Panc1 (cell line): ENCODE results near the gene SCAF11. TPM values are rescaled to one million over a fixed set of nuclear protein-coding genes. Genes with fewer than 3 reads are reported as not detected.

Experiments
- ATAC-seq: fragments of 200-7000 bp; cut with Tn5 transposase; 2 replicates; pipeline ENCODE4 v1.9.1; 2020; ENCODE audit warnings: mild to moderate bottlenecking, moderate library complexity
- BruUV-seq: library from RNA; stranded (reverse); fragments of 400-500 nt; replicated peaks from 2 replicates; lab custom pipeline; 2021; lab: Mats Ljungman, UMichigan
- CTCF ChIA-PET: fragments of 300-600 bp; sonication (Branson Sonifier 250); formaldehyde crosslinking; loops from one replicate; lab custom pipeline; 2022; ENCODE audit warnings: antibody characterized with exemption; lab: Charles Lee
- POLR2A ChIA-PET: fragments of 300-600 bp; sonication (Branson Sonifier 250); formaldehyde crosslinking; loops from one replicate; lab custom pipeline; 2022; ENCODE audit warnings: antibody characterized with exemption; lab: Charles Lee
- DNase-seq: peaks from one replicate; pipeline ENCODE4 v3.0.0-alpha.2; 2010; ENCODE audit warnings: low read depth, low spot score
- H3K27ac ChIP-seq: 2 replicates; pipeline ENCODE4 v1.5.1; 2011; ENCODE audit warnings: mild to moderate bottlenecking, low read length, inconsistent platforms
- H3K27me3 ChIP-seq: fragments of 200-500 bp; sonication (Bioruptor generic); 2 replicates; pipeline ENCODE4 v1.6.0; 2014; ENCODE audit warnings: low read length, inconsistent platforms; ENCODE audit not compliant: control insufficient read depth, insufficient read depth
- H3K36me3 ChIP-seq: fragments of 200-500 bp; sonication (Bioruptor generic); 2 replicates; pipeline ENCODE4 v1.5.1; 2014; ENCODE audit warnings: inconsistent platforms, mild to moderate bottlenecking, low read length, moderate library complexity; ENCODE audit not compliant: control insufficient read depth, insufficient read depth
- H3K4me1 ChIP-seq: 2 replicates; pipeline ENCODE4 v1.5.1; 2011; ENCODE audit warnings: inconsistent platforms, mild to moderate bottlenecking, low read length, moderate library complexity; ENCODE audit not compliant: control insufficient read depth, insufficient read depth
- H3K4me3 ChIP-seq, 2 experiments: 2 replicates each; pipeline ENCODE4 v1.5.1; 2011 to 2012; ENCODE audit warnings: low read depth in 2 of 2, low read length in 2 of 2, mild to moderate bottlenecking in 2 of 2, inconsistent platforms in 1 of 2, moderate library complexity in 1 of 2
- H3K9me3 ChIP-seq: fragments of 200-500 bp; sonication (Bioruptor generic); 2 replicates; pipeline ENCODE4 v1.5.1; 2014; ENCODE audit warnings: low read depth, mild to moderate bottlenecking, inconsistent platforms, low read length, moderate library complexity; ENCODE audit not compliant: control insufficient read depth, insufficient read depth
- POLR2AphosphoS5 ChIP-seq: IDR thresholded peaks from 2 replicates; pipeline ENCODE4 v1.6.1; 2012; ENCODE audit warnings: mild to moderate bottlenecking, low read depth, low read length, moderate library complexity
- SIN3A ChIP-seq: IDR thresholded peaks from 2 replicates; pipeline ENCODE4 v1.6.1; 2012; ENCODE audit warnings: low read depth, mild to moderate bottlenecking, low read length, moderate library complexity, borderline replicate concordance; ENCODE audit not compliant: insufficient read depth
- TCF7L2 ChIP-seq: IDR thresholded peaks from 2 replicates; pipeline ENCODE4 v1.6.1; 2011; ENCODE audit warnings: mild to moderate bottlenecking, low read depth, low read length, inconsistent platforms
- in situ Hi-C: cut with HindIII; loops from 2 replicates; pipeline ENCODE4 v1.10.0; 2016; ENCODE audit warnings: low sequenced_read_pairs, low pct_unique_long_range_greater_than_20kb
- intact Hi-C: fragments of 100-400 bp; cut with micrococcal nuclease; formaldehyde crosslinking; loops from one replicate; pipeline ENCODE4 v1.10.0; 2022; ENCODE audit not compliant: unreplicated experiment
- total RNA-seq: library from RNA; stranded (reverse); gene quantifications from one replicate; pipeline ENCODE4 v1.2.1, GENCODE V29; 2021; ENCODE audit not compliant: unreplicated experiment
- TF ChIP-seq, protein P1 (sequence below), 2 experiments: IDR thresholded peaks; 2 replicates each; pipeline ENCODE4 v1.6.1; 2011 to 2012; ENCODE audit warnings: low read depth in 2 of 2, control low read depth in 1 of 2, low read length in 1 of 2, mild to moderate bottlenecking in 1 of 2, moderate library complexity in 1 of 2; ENCODE audit not compliant: insufficient read depth in 1 of 2
- TF ChIP-seq, protein P2 (sequence below): fragments of 450-650 bp; IDR thresholded peaks from 2 replicates; pipeline ENCODE4 v1.5.1; 2017; ENCODE audit warnings: mild to moderate bottlenecking

SCAF11 gene
- total RNA-seq, 1 experiment from 2014 or later, result 98.3 TPM

DNA sequence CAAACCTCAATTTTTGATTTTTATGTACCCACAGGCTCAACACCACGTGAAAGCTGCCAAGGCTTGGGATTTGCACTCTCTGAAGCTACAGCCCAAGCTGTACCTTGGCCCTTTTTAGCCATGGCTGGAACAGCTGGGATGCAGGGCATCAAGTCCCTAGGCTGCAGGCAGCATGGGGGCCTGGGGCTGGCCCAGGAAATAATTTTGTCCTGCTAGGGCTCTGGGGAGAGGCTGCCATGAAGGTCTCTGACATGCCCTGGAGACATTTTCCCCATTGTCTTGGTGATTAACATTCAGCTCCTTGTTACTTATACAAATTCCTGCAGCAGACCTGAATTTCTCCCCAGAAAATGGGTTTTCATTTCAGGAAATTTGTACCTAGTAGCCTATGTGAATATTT lies 103.7 kb downstream of the SCAF11 start:
- DNase-seq (no peak), ATAC-seq (no peak)
- Histone ChIP-seq H3K27ac (no peak overlapping the region), H3K9me3 (no peaks in the 10 kb centered on the region), H3K27me3 (no peaks in the 10 kb centered on the region), H3K4me1 (no peaks in the 10 kb centered on the region), H3K36me3 (peaks cover 8% of the 10 kb centered on the region; the same call in 1 of the 2 replicates), H3K4me3 (no peak overlapping the region)
- TF ChIP-seq SIN3A, result no peak
- TF ChIP-seq TCF7L2, result no peak
- TF ChIP-seq, protein P1, sequence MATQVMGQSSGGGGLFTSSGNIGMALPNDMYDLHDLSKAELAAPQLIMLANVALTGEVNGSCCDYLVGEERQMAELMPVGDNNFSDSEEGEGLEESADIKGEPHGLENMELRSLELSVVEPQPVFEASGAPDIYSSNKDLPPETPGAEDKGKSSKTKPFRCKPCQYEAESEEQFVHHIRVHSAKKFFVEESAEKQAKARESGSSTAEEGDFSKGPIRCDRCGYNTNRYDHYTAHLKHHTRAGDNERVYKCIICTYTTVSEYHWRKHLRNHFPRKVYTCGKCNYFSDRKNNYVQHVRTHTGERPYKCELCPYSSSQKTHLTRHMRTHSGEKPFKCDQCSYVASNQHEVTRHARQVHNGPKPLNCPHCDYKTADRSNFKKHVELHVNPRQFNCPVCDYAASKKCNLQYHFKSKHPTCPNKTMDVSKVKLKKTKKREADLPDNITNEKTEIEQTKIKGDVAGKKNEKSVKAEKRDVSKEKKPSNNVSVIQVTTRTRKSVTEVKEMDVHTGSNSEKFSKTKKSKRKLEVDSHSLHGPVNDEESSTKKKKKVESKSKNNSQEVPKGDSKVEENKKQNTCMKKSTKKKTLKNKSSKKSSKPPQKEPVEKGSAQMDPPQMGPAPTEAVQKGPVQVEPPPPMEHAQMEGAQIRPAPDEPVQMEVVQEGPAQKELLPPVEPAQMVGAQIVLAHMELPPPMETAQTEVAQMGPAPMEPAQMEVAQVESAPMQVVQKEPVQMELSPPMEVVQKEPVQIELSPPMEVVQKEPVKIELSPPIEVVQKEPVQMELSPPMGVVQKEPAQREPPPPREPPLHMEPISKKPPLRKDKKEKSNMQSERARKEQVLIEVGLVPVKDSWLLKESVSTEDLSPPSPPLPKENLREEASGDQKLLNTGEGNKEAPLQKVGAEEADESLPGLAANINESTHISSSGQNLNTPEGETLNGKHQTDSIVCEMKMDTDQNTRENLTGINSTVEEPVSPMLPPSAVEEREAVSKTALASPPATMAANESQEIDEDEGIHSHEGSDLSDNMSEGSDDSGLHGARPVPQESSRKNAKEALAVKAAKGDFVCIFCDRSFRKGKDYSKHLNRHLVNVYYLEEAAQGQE (IDR thresholded peaks at IDR 0.05; ENCODE audit: insufficient read depth in 1 of 2, low read depth in 2 of 2, low read length in 1 of 2), result no peak
- no peak for TF ChIP-seq POLR2AphosphoS5
- TF ChIP-seq, protein P2, sequence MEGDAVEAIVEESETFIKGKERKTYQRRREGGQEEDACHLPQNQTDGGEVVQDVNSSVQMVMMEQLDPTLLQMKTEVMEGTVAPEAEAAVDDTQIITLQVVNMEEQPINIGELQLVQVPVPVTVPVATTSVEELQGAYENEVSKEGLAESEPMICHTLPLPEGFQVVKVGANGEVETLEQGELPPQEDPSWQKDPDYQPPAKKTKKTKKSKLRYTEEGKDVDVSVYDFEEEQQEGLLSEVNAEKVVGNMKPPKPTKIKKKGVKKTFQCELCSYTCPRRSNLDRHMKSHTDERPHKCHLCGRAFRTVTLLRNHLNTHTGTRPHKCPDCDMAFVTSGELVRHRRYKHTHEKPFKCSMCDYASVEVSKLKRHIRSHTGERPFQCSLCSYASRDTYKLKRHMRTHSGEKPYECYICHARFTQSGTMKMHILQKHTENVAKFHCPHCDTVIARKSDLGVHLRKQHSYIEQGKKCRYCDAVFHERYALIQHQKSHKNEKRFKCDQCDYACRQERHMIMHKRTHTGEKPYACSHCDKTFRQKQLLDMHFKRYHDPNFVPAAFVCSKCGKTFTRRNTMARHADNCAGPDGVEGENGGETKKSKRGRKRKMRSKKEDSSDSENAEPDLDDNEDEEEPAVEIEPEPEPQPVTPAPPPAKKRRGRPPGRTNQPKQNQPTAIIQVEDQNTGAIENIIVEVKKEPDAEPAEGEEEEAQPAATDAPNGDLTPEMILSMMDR, result no peak
- ChIA-PET POLR2A (no interaction called here), CTCF (no interaction called here)
- in situ Hi-C loops, result no loop called here
- BruUV-seq, result no TSS peak
- intact Hi-C loops, result no loop called here

DNA sequence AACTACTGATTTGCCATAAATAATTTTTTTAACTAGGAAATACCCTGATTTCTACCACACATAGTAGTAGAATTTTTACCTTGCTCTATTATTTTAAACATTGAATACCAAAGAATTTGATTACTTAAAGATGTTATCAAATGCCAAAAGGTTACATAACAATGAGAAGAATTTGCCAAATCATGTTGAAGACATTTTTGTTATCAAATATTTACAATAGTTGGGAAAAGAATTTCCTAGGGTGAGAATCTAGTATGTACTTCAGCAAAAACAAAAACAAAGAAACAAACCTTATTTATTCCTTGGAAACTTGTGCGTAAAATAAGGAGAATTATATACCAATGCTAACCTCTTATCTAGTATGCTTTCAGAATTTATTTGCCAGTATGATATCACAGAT lies 107.2 kb downstream of the SCAF11 start:
- peaks cover 2% of the 10 kb centered on the region; the same call in 1 of the 2 replicates for H3K36me3 ChIP-seq
- no peaks in the 10 kb centered on the region for H3K9me3 ChIP-seq
- in situ Hi-C loops, result no loop called here
- TF ChIP-seq, protein P1 (IDR thresholded peaks at IDR 0.05; ENCODE audit: insufficient read depth in 1 of 2, low read depth in 2 of 2, low read length in 1 of 2), result no peak
- TF ChIP-seq SIN3A (no peak), TCF7L2 (no peak), POLR2AphosphoS5 (no peak)
- TF ChIP-seq, protein P2, result no peak
- no TSS peak for BruUV-seq
- intact Hi-C loops, result no loop called here
- no peaks in the 10 kb centered on the region for H3K27me3 ChIP-seq
- H3K4me1 ChIP-seq, result no peaks in the 10 kb centered on the region
- DNase-seq (no peak), ATAC-seq (no peak)
- no peak overlapping the region for H3K27ac ChIP-seq
- CTCF ChIA-PET, result no interaction called here
- no peak overlapping the region for H3K4me3 ChIP-seq
- POLR2A ChIA-PET, result no interaction called here
